ENCODE results near the gene ACSS2. TPM values are rescaled to one million over a fixed set of nuclear protein-coding genes. Genes with fewer than 3 reads are reported as not detected.

The ACSS2 gene
- total RNA-seq, 1 donor: 76.4 TPM

DNA sequence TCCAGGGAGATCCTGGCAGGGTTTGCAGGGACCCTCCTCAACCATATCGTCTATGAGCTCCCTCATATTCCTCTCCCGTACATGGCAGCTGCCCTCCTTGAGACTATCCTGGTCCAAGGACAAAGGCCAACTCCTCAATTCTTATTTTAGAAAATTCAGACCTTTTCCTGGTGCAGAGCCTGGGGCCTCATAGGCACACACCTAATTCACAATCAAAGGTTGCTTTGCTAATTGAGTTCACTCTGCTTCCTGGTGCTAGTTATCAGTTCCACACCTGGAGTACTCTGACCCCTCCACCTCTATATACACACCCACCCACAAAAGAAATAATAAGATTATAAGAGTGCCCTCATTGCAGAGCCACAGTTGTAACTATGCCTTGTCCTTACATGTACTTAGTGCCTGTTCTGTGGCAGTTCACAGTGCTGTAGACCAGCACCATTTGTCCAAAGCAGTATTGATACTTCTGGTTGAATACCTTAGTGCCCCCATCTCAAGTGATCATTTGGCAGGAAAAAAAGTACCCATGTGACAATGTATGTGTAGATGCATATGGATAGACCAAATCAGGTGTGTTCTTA is 40.5 kb downstream of the ACSS2 start:
- peaks cover 4% of the 10 kb centered on the region for H4K20me1 ChIP-seq (ENCODE audit: insufficient read depth, low read length)
- no peaks in the 10 kb centered on the region for H3K27me3 ChIP-seq (ENCODE audit: insufficient read depth, low read length)

DNA sequence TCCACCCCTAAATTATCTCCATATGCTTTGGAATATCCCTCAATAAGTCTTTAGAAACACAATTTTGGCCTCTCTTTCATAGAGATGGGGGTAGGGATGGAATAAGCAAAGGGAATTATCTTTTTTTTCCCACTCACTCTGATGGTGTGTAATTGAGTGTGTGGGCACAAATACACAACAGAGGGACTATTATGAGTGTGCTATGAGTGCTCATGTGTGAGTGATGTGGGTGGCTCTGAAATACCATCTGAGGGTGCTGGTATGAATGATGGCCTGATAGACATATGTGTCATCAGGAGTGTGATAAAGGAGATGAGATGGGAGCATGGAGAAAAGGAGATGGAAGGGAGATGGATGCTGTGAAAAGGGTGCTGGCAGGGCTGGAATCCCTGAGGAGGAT is 43.6 kb downstream of the ACSS2 start:
- no peak for DNase-seq (ENCODE audit: insufficient read length, low spot score, missing footprints)
- Histone ChIP-seq H3K27ac (ENCODE audit: low read depth, low read length) (no peak overlapping the region), H4K20me1 (ENCODE audit: insufficient read depth, low read length) (peaks cover 6% of the 10 kb centered on the region), H3K4me2 (ENCODE audit: insufficient read depth, low read length) (no peak overlapping the region), H3K79me2 (ENCODE audit: insufficient read depth, low read length) (no peaks in the 10 kb centered on the region), H3K27me3 (ENCODE audit: insufficient read depth, low read length) (no peaks in the 10 kb centered on the region), H3K4me1 (ENCODE audit: insufficient read depth, low read length) (peaks cover 27% of the 10 kb centered on the region), H2AFZ (ENCODE audit: low read length) (no peak overlapping the region), H3K9me3 (ENCODE audit: low read depth, low read length) (no peaks in the 10 kb centered on the region), H3K36me3 (ENCODE audit: insufficient read depth, low read length) (peaks cover 15% of the 10 kb centered on the region), H3K4me3 (ENCODE audit: insufficient read depth, low read length) (no peak overlapping the region)
- TF ChIP-seq, protein P1, sequence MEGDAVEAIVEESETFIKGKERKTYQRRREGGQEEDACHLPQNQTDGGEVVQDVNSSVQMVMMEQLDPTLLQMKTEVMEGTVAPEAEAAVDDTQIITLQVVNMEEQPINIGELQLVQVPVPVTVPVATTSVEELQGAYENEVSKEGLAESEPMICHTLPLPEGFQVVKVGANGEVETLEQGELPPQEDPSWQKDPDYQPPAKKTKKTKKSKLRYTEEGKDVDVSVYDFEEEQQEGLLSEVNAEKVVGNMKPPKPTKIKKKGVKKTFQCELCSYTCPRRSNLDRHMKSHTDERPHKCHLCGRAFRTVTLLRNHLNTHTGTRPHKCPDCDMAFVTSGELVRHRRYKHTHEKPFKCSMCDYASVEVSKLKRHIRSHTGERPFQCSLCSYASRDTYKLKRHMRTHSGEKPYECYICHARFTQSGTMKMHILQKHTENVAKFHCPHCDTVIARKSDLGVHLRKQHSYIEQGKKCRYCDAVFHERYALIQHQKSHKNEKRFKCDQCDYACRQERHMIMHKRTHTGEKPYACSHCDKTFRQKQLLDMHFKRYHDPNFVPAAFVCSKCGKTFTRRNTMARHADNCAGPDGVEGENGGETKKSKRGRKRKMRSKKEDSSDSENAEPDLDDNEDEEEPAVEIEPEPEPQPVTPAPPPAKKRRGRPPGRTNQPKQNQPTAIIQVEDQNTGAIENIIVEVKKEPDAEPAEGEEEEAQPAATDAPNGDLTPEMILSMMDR (IDR thresholded peaks at IDR 0.05; ENCODE audit: extremely low read depth, low read depth, low read length): no peak

More for the DNA sequence above, 40.5 kb downstream of the ACSS2 start:
- no peak overlapping the region for H3K4me3 ChIP-seq (ENCODE audit: insufficient read depth, low read length)
- H3K9me3 ChIP-seq (ENCODE audit: low read depth, low read length): no peaks in the 10 kb centered on the region
- no peak for DNase-seq (ENCODE audit: insufficient read length, low spot score, missing footprints)
- H3K79me2 ChIP-seq (ENCODE audit: insufficient read depth, low read length): no peaks in the 10 kb centered on the region
- H3K4me1 ChIP-seq (ENCODE audit: insufficient read depth, low read length): peaks cover 14% of the 10 kb centered on the region
- no peak overlapping the region for H3K27ac ChIP-seq (ENCODE audit: low read depth, low read length)
- no peak overlapping the region for H3K4me2 ChIP-seq (ENCODE audit: insufficient read depth, low read length)
- no peak overlapping the region for H2AFZ ChIP-seq (ENCODE audit: low read length)
- TF ChIP-seq, protein P1 (IDR thresholded peaks at IDR 0.05; ENCODE audit: extremely low read depth, low read depth, low read length): no peak
- H3K36me3 ChIP-seq (ENCODE audit: insufficient read depth, low read length): no peaks in the 10 kb centered on the region

DNA sequence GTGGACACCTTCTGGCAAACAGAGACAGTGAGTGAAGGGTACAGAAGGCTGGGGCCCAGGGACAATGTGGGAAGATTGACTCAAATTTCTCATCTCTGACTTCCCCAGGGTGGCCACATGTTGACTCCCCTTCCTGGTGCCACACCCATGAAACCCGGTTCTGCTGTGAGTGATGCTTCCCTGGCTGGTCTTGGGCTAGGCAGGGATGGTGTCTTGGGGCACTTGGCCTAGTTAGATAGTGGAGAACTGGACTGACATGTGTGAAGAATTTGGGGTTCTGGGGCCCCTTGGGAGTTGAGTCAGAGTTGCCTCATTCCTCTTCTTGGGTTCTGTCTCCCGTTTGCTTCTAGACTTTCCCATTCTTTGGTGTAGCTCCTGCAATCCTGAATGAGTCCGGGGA is 45.0 kb downstream of the ACSS2 start:
- peaks cover 26% of the 10 kb centered on the region for H3K36me3 ChIP-seq (ENCODE audit: insufficient read depth, low read length)
- TF ChIP-seq, protein P1 (IDR thresholded peaks at IDR 0.05; ENCODE audit: extremely low read depth, low read depth, low read length): no peak
- no peak for DNase-seq (ENCODE audit: insufficient read length, low spot score, missing footprints)

DNA sequence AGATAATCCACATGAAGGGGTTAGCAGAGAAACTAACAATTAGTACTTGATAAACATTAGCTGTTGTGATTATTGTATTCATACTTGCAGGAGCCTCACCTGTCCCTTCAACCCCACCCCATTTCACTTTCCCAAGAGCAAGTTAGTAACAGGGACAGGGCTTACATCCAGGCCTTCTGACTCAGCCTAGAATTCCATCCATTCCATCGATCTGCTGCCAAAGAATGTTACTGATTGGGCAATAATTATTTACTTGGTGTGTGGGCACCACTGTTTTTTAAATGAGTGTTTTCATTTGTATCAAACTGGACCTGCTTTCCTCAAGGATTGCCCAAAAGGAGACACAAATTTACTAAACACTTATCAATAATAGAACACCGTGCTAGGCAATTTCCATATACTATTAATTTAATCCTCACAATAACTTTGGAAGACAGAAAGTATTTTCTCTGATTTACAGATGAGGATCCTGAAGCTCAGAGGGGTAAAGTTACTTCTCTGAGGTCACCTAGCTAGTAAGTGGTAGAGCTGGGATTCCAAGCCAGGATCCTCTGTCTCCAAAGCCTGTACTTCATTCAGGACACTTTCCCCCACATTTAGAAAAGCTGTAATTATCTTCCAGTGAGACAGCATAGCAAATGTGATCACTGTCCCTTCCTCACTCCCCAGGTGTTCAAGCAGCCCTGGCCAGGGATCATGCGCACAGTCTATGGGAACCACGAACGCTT is 46.4 kb downstream of the ACSS2 start:
- no peak overlapping the region for H3K4me3 ChIP-seq (ENCODE audit: insufficient read depth, low read length)
- peaks cover 27% of the 10 kb centered on the region for H3K4me1 ChIP-seq (ENCODE audit: insufficient read depth, low read length)
- TF ChIP-seq, protein P1 (IDR thresholded peaks at IDR 0.05; ENCODE audit: extremely low read depth, low read depth, low read length): no peak
- no peaks in the 10 kb centered on the region for H3K27me3 ChIP-seq (ENCODE audit: insufficient read depth, low read length)
- no peak overlapping the region for H3K4me2 ChIP-seq (ENCODE audit: insufficient read depth, low read length)
- H2AFZ ChIP-seq (ENCODE audit: low read length): no peak overlapping the region
- no peaks in the 10 kb centered on the region for H3K9me3 ChIP-seq (ENCODE audit: low read depth, low read length)
- peaks cover 6% of the 10 kb centered on the region for H4K20me1 ChIP-seq (ENCODE audit: insufficient read depth, low read length)
- peaks cover 39% of the 10 kb centered on the region for H3K36me3 ChIP-seq (ENCODE audit: insufficient read depth, low read length)
- no peak overlapping the region for H3K27ac ChIP-seq (ENCODE audit: low read depth, low read length)
- no peaks in the 10 kb centered on the region for H3K79me2 ChIP-seq (ENCODE audit: insufficient read depth, low read length)
- DNase-seq (ENCODE audit: insufficient read length, low spot score, missing footprints): no peak

More for the DNA sequence above, 45.0 kb downstream of the ACSS2 start:
- Histone ChIP-seq H3K79me2 (ENCODE audit: insufficient read depth, low read length) (no peaks in the 10 kb centered on the region), H3K27me3 (ENCODE audit: insufficient read depth, low read length) (no peaks in the 10 kb centered on the region), H4K20me1 (ENCODE audit: insufficient read depth, low read length) (peaks cover 6% of the 10 kb centered on the region), H2AFZ (ENCODE audit: low read length) (no peak overlapping the region), H3K4me2 (ENCODE audit: insufficient read depth, low read length) (no peak overlapping the region), H3K27ac (ENCODE audit: low read depth, low read length) (no peak overlapping the region), H3K4me3 (ENCODE audit: insufficient read depth, low read length) (no peak overlapping the region), H3K9me3 (ENCODE audit: low read depth, low read length) (no peaks in the 10 kb centered on the region), H3K4me1 (ENCODE audit: insufficient read depth, low read length) (peaks cover 27% of the 10 kb centered on the region)
